Osteoblast (primary cell): Measurements from ENCODE around the gene ZFP1. TPM values are rescaled to one million over a fixed set of nuclear protein-coding genes. Genes with fewer than 3 reads are reported as not detected.

Source experiments
- DNase-seq: peaks from one replicate; pipeline ENCODE4 v3.0.0; 2011; ENCODE audit warnings: low spot score, mixed read lengths; ENCODE audit not compliant: insufficient read length; ENCODE audit errors: missing footprints
- H2AFZ ChIP-seq: 2 replicates; pipeline ENCODE4 v1.6.0; 2011; ENCODE audit warnings: mild to moderate bottlenecking, low read length
- H3K27ac ChIP-seq: 2 replicates; pipeline ENCODE4 v1.5.1; 2011; ENCODE audit warnings: mild to moderate bottlenecking, low read depth, low read length, moderate library complexity
- H3K27me3 ChIP-seq: 2 replicates; pipeline ENCODE4 v1.6.0; 2012; ENCODE audit warnings: mild to moderate bottlenecking, control low read depth, inconsistent platforms, low read length, moderate library complexity; ENCODE audit not compliant: insufficient read depth
- H3K36me3 ChIP-seq: 2 replicates; pipeline ENCODE4 v1.5.1; 2011; ENCODE audit warnings: mild to moderate bottlenecking, low read length, control low read depth, moderate library complexity; ENCODE audit not compliant: insufficient read depth
- H3K4me1 ChIP-seq: 2 replicates; pipeline ENCODE4 v1.5.1; 2011; ENCODE audit warnings: mild to moderate bottlenecking, low read length, control low read depth, moderate library complexity; ENCODE audit not compliant: insufficient read depth
- H3K4me2 ChIP-seq: 2 replicates; pipeline ENCODE4 v1.6.0; 2011; ENCODE audit warnings: mild to moderate bottlenecking, low read length; ENCODE audit not compliant: insufficient read depth
- H3K4me3 ChIP-seq: fragments of 200-600 bp; sonication (generic); 3 replicates; pipeline ENCODE4 v1.5.1; 2012; ENCODE audit warnings: mild to moderate bottlenecking, low read length, inconsistent platforms; ENCODE audit not compliant: insufficient read depth
- H3K79me2 ChIP-seq: 2 replicates; pipeline ENCODE4 v1.6.0; 2012; ENCODE audit warnings: mild to moderate bottlenecking, low read length, control low read depth, inconsistent platforms; ENCODE audit not compliant: insufficient read depth
- H3K9me3 ChIP-seq: 2 replicates; pipeline ENCODE4 v1.5.1; 2011; ENCODE audit warnings: low read depth, low read length, control low read depth
- H4K20me1 ChIP-seq: 2 replicates; pipeline ENCODE4 v1.6.0; 2012; ENCODE audit warnings: mild to moderate bottlenecking, low read length, control low read depth; ENCODE audit not compliant: insufficient read depth
- CTCF ChIP-seq: IDR thresholded peaks from 2 replicates; pipeline ENCODE4 v1.5.1; 2011; ENCODE audit warnings: mild to moderate bottlenecking, low read depth, low read length, moderate library complexity; ENCODE audit errors: extremely low read depth
- total RNA-seq: library from RNA; depleted of rRNA; stranded (reverse); fragments of >200 nt; gene quantifications from 2 replicates; pipeline ENCODE4 v1.2.3, GENCODE V29; 2012

ZFP1 gene
- total RNA-seq, 1 donor = 12.7 TPM

- Histone ChIP-seq H3K4me1 (no peaks in the 10 kb centered on the region), H3K9me3 (no peaks in the 10 kb centered on the region), H4K20me1 (no peaks in the 10 kb centered on the region), H2AFZ (no peak overlapping the region), H3K27me3 (no peaks in the 10 kb centered on the region), H3K79me2 (peaks cover 2% of the 10 kb centered on the region), H3K36me3 (no peaks in the 10 kb centered on the region), H3K4me3 (no peak overlapping the region), H3K4me2 (no peak overlapping the region), H3K27ac (no peak overlapping the region)
- no peak for TF ChIP-seq CTCF
- no peak for DNase-seq
These were observed 4.4 kb upstream of the ZFP1 start for GRCh38 chr16:75143941-75144340.

GRCh38 chr16:75147968-75148310 lies 385 bp upstream of the ZFP1 start:
- H3K79me2 ChIP-seq = peaks cover 11% of the 10 kb centered on the region
- no peak overlapping the region for H3K27ac ChIP-seq
- H3K4me1 ChIP-seq = no peaks in the 10 kb centered on the region
- no peaks in the 10 kb centered on the region for H4K20me1 ChIP-seq
- H2AFZ ChIP-seq = peak overlapping the region; percentile 89
- peak overlapping the region; percentile 91 for H3K4me2 ChIP-seq
- H3K4me3 ChIP-seq = peak overlapping the region; percentile 94
- no peaks in the 10 kb centered on the region for H3K36me3 ChIP-seq
- no peaks in the 10 kb centered on the region for H3K9me3 ChIP-seq
- H3K27me3 ChIP-seq = no peaks in the 10 kb centered on the region
- DNase-seq = no peak
- TF ChIP-seq CTCF = no peak

DNA sequence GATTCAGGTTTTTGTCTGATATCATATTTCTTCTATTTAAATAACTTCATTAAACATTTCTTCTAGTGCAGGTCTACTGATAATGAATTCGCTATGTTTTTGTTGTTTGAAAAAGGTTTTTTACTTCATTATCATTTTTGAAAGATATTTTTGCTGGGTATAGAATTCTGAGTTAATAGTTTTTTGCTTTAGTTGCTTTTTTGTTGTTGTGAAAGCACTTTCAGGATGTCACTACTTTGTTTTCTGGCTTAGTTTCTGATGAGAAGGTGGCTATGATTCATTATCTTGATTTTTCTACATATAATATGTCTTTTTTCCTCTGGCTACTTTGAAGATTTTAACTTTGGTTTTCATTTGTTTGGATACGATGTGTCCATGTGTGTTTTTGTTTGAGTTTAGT lies 3.5 kb downstream of the ZFP1 start:
- peaks cover 13% of the 10 kb centered on the region for H3K79me2 ChIP-seq

GRCh38 chr16:75152635-75153034 lies 4.3 kb downstream of the ZFP1 start:
- peaks cover 13% of the 10 kb centered on the region for H3K79me2 ChIP-seq
- no peak overlapping the region for H3K27ac ChIP-seq
- peaks cover 10% of the 10 kb centered on the region for H3K36me3 ChIP-seq
- TF ChIP-seq CTCF = no peak
- no peaks in the 10 kb centered on the region for H3K4me1 ChIP-seq
- H3K4me2 ChIP-seq = no peak overlapping the region
- H3K27me3 ChIP-seq = no peaks in the 10 kb centered on the region
- H4K20me1 ChIP-seq = no peaks in the 10 kb centered on the region
- H3K4me3 ChIP-seq = no peak overlapping the region
- DNase-seq = no peak
- no peak overlapping the region for H2AFZ ChIP-seq
- no peaks in the 10 kb centered on the region for H3K9me3 ChIP-seq

More for the DNA sequence above, 3.5 kb downstream of the ZFP1 start:
- H3K27ac ChIP-seq = no peak overlapping the region
- no peaks in the 10 kb centered on the region for H3K27me3 ChIP-seq
- no peaks in the 10 kb centered on the region for H3K9me3 ChIP-seq
- peaks cover 10% of the 10 kb centered on the region for H3K36me3 ChIP-seq
- no peak for TF ChIP-seq CTCF
- H3K4me3 ChIP-seq = no peak overlapping the region
- no peaks in the 10 kb centered on the region for H4K20me1 ChIP-seq
- no peaks in the 10 kb centered on the region for H3K4me1 ChIP-seq
- no peak overlapping the region for H3K4me2 ChIP-seq
- H2AFZ ChIP-seq = no peak overlapping the region
- no peak for DNase-seq
